Endothelial cell of umbilical vein (primary cell): Measurements from ENCODE around the gene ZNF8.

Source experiments
- GATA2 ChIP-seq: IDR thresholded peaks from 2 replicates; pipeline ENCODE4 v1.7.0; 2011; ENCODE audit warnings: low read depth, mild to moderate bottlenecking, moderate library complexity, mixed read lengths, low read length; ENCODE audit not compliant: insufficient read length, insufficient read depth
- TF ChIP-seq, protein P1 (sequence below), 2 donors: IDR thresholded peaks; 1 replicate in 1 of 2; 2 replicates in 1 of 2; pipeline ENCODE4 v1.5.1; 2011; ENCODE audit warnings: low read length in 2 of 2, mild to moderate bottlenecking in 2 of 2, moderate library complexity in 2 of 2, control low read depth in 1 of 2, inconsistent platforms in 1 of 2, low read depth in 1 of 2; ENCODE audit not compliant: insufficient read depth in 1 of 2; ENCODE audit errors: extremely low read depth in 1 of 2

DNA sequence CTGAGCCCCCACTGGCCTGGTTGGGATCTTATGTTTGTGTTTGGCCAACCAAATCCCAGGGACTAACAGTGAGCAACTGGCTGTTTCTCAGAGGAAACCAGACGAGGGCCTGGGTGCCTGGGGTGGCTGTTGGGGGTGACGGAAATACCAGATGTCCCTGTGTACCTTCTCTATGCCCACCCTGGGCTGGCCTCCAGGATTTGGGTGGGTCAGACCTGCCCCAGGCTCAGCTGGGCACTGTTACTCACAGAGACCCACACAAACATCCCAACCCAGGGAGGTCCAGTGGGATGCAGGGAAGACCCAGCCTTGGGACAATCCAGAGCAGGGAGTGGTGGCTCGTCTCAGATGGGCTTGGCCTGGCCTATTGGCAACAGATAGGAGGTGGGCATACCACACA is 56.9 kb downstream of the ZNF8 start:
- TF ChIP-seq, protein P1, sequence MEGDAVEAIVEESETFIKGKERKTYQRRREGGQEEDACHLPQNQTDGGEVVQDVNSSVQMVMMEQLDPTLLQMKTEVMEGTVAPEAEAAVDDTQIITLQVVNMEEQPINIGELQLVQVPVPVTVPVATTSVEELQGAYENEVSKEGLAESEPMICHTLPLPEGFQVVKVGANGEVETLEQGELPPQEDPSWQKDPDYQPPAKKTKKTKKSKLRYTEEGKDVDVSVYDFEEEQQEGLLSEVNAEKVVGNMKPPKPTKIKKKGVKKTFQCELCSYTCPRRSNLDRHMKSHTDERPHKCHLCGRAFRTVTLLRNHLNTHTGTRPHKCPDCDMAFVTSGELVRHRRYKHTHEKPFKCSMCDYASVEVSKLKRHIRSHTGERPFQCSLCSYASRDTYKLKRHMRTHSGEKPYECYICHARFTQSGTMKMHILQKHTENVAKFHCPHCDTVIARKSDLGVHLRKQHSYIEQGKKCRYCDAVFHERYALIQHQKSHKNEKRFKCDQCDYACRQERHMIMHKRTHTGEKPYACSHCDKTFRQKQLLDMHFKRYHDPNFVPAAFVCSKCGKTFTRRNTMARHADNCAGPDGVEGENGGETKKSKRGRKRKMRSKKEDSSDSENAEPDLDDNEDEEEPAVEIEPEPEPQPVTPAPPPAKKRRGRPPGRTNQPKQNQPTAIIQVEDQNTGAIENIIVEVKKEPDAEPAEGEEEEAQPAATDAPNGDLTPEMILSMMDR (IDR thresholded peaks at IDR 0.05; ENCODE audit: extremely low read depth in 1 of 2, insufficient read depth in 1 of 2, low read depth in 1 of 2, low read length in 2 of 2) = no peak
- TF ChIP-seq GATA2 = no peak
